HG02970 (cell line): ENCODE data around the gene TLX1.

ENCODE experiments used
- ATAC-seq: cut with Tn5 transposase; IDR thresholded peaks from one replicate; pipeline ENCODE4 v1.9.1; 2021; ENCODE audit warnings: mild to moderate bottlenecking, moderate library complexity, moderate number of reproducible peaks; ENCODE audit not compliant: unreplicated experiment, low FRiP score

TLX1 gene

GRCh38 chr10:101110856-101111523 lies 20.1 kb upstream of the TLX1 start:
- ATAC-seq, result no peak

GRCh38 chr10:101111547-101111946 lies 19.6 kb upstream of the TLX1 start:
- no peak for ATAC-seq

GRCh38 chr10:101112799-101113594 lies 18.1 kb upstream of the TLX1 start:
- ATAC-seq, result no peak

GRCh38 chr10:101113890-101114403 lies 17.2 kb upstream of the TLX1 start:
- no peak for ATAC-seq

- ATAC-seq, result no peak
Measured at GRCh38 chr10:101114646-101115045, 16.5 kb upstream of the TLX1 start.

- no peak for ATAC-seq
Measured at GRCh38 chr10:101116754-101117153, 14.3 kb upstream of the TLX1 start.

- ATAC-seq, result no peak
Measured at GRCh38 chr10:101118031-101118430, 13.1 kb upstream of the TLX1 start.

- ATAC-seq, result no peak
Measured at GRCh38 chr10:101120520-101120883, 10.6 kb upstream of the TLX1 start.

- ATAC-seq, result no peak
Measured at GRCh38 chr10:101120884-101121653, 10.0 kb upstream of the TLX1 start.

- ATAC-seq, result no peak
Measured at GRCh38 chr10:101121654-101122031, 9.5 kb upstream of the TLX1 start.

- ATAC-seq, result no peak
Measured at GRCh38 chr10:101122270-101123084, 8.6 kb upstream of the TLX1 start.

GRCh38 chr10:101123085-101123814 lies 7.8 kb upstream of the TLX1 start:
- no peak for ATAC-seq

GRCh38 chr10:101123815-101124617 lies 7.1 kb upstream of the TLX1 start:
- ATAC-seq, result no peak

- no peak for ATAC-seq
Measured at GRCh38 chr10:101124933-101125332, 6.2 kb upstream of the TLX1 start.

GRCh38 chr10:101126684-101127628 lies 4.1 kb upstream of the TLX1 start:
- no peak for ATAC-seq

- ATAC-seq, result no peak
Measured at GRCh38 chr10:101130141-101130540, 959 bp upstream of the TLX1 start.

- ATAC-seq, result no peak
Measured at GRCh38 chr10:101131962-101132635, 999 bp downstream of the TLX1 start.
